Effector memory CD4-positive, alpha-beta T cell (primary cell): ENCODE measurements around the gene ABL2.
"Not testable (repeated sequence)": the region's sequence is repeated elsewhere in the genome, so short reads cannot be mapped to it uniquely, and the experiment has no call there.

Experiments
- DNase-seq, 3 donors: peaks; one replicate each; pipeline ENCODE4 v3.0.0-alpha.2; 2020
- H3K27ac ChIP-seq: 2 replicates; pipeline ENCODE4 v1.7.0; 2013; ENCODE audit warnings: mild to moderate bottlenecking, low read length, moderate library complexity; ENCODE audit not compliant: insufficient read depth, poor library complexity, severe bottlenecking
- H3K27me3 ChIP-seq: replicated peaks from 2 replicates; pipeline ENCODE4 v1.7.0; 2013; ENCODE audit warnings: mild to moderate bottlenecking, low read length; ENCODE audit not compliant: insufficient read depth, control insufficient read depth, poor library complexity, severe bottlenecking
- H3K36me3 ChIP-seq: 2 replicates; pipeline ENCODE4 v1.7.0; 2013; ENCODE audit warnings: mild to moderate bottlenecking, low read length, moderate library complexity; ENCODE audit not compliant: control insufficient read depth, insufficient read depth
- H3K4me1 ChIP-seq: 2 replicates; pipeline ENCODE4 v1.7.0; 2013; ENCODE audit warnings: low read length, mild to moderate bottlenecking; ENCODE audit not compliant: control insufficient read depth, insufficient read depth, poor library complexity, severe bottlenecking
- H3K4me3 ChIP-seq: 2 replicates; pipeline ENCODE4 v1.7.0; 2013; ENCODE audit warnings: low read length, low read depth, mild to moderate bottlenecking; ENCODE audit not compliant: insufficient read depth, poor library complexity, severe bottlenecking
- H3K9me3 ChIP-seq: 2 replicates; pipeline ENCODE4 v1.7.0; 2013; ENCODE audit warnings: mild to moderate bottlenecking, low read length, moderate library complexity; ENCODE audit not compliant: control insufficient read depth

Gene ABL2

DNA sequence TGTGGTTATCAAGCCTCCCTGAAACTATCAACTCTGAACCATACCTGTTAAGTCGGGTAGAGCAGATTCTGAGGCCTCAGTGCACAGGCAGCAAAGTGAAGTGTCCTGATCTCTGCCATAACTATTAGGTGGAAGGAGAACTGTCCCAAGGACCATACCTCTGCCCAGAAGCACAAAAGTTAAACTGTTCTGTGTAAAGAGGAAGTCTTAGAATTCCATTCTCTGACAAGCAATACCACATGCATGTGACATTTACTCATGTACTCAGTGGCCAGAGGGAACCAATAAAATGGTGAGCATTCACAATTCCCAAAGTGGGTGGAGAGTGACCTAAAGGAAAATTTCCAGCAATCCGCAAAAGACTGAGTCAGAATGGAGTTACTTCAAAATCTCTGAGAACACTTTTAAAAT, 86.6 kb downstream of the ABL2 start:
- H3K4me1 ChIP-seq: peaks cover 10% of the 10 kb centered on the region
- H3K9me3 ChIP-seq: no peaks in the 10 kb centered on the region
- H3K27me3 ChIP-seq: no peaks in the 10 kb centered on the region
- no peak overlapping the region for H3K27ac ChIP-seq
- no peaks in the 10 kb centered on the region for H3K36me3 ChIP-seq
- H3K4me3 ChIP-seq: no peak overlapping the region
- DNase-seq: no peak

DNA sequence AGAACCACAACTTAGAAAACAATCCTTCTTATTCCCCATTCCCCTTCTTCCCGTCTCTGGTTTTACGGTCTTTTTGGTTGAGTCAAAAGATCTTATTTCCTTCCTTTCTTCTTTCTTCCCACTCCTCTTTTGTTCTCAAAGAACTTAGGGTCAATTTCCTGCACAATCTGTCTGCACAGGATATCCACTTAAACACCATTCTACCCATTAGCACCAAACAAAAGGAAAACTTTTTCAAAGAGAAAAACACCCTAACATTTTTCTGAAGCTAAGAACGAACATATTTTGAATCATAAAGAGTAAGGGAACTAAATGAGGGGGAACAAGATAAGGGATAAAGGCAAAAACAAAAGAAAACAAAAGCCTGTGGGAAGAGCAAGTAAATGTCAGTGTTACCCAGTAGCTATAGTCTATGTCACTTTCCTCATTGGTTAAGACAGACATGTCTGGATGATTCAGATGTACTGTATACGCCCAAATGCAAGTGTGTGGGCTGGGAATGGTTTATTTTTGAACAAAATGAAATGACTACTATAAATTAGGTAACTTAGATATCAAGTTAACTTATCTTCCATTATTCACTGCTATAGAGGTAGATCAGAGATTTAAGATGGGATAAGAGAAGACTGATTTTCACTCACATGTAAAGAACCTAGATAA, 87.8 kb downstream of the ABL2 start:
- H3K4me1 ChIP-seq: peaks cover 10% of the 10 kb centered on the region
- H3K9me3 ChIP-seq: no peaks in the 10 kb centered on the region
- no peak for DNase-seq
- H3K4me3 ChIP-seq: no peak overlapping the region
- no peaks in the 10 kb centered on the region for H3K27me3 ChIP-seq
- H3K27ac ChIP-seq: no peak overlapping the region
- no peaks in the 10 kb centered on the region for H3K36me3 ChIP-seq

DNA sequence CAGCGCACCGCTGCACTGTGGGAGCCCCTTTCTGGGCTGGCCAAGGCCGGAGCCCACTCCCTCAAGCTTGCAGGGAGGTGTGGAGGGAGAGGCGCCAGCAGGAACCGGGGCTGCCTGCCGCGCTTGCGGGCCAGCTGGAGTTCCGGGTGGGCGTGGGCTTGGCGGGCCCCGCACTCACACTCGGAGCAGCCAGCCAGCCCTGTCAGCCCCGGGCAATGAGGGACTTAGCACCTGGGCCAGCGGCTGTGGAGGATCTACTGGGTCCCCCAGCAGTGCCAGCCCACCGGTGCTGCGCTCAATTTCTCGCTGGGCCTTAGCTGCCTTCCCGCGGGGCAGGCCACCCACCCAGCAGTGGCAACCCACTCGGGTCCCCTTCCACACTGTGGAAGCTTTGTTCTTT, 90.7 kb downstream of the ABL2 start:
- not testable (repeated sequence) for H3K4me1 ChIP-seq, H3K4me3 ChIP-seq, H3K9me3 ChIP-seq, H3K36me3 ChIP-seq, H3K27ac ChIP-seq, H3K27me3 ChIP-seq, DNase-seq

DNA sequence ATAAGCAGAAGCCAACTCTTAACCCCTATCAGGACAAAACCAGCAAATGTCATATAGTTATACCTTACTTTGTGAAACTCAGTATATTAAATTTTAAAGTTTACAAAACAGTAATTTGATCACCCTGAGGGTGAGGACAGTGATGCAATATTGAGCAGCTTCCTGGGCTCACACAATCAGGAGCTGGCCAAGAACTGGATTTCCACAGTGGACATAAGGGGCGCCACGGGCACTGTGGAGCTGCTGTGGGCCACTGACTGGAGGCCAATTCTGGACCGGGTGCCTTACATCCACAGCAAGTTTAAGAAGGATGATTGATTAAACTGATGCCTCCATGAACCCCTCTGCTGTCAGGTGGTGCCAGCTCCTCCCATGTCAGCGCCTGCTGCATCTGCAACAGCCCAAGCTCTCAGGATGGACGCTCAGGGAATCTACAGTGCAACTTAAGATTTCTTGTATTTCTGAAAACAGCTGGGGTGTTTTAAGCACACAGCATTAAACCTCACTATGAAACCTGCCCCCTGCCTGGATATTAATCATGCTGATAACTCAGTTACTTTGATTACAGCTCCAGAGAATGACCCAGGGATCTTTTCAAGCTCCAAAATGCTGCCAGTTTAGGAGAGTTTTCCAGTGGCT, 91.7 kb downstream of the ABL2 start:
- H3K36me3 ChIP-seq: no peaks in the 10 kb centered on the region
- peaks cover 6% of the 10 kb centered on the region for H3K4me1 ChIP-seq
- H3K4me3 ChIP-seq: no peak overlapping the region
- H3K27ac ChIP-seq: no peak overlapping the region
- H3K27me3 ChIP-seq: no peaks in the 10 kb centered on the region
- H3K9me3 ChIP-seq: no peaks in the 10 kb centered on the region
- DNase-seq: no peak

DNA sequence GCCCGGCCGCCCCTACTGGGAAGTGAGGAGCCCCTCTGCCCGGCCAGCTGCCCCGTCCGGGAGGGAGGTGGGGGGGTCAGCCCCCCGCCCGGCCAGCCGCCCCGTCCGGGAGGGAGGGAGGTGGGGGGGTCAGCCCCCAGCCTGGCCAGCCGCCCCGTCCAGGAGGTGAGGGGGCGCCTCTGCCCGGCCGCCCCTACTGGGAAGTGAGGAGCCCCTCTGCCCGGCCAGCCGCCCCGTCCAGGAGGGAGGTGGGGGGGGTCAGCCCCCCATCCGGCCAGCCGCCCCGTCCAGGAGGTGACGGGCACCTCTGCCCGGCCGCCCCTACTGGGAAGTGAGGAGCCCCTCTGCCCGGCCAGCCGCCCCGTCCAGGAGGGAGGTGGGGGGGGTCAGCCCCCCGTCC, 93.8 kb downstream of the ABL2 start:
- H3K4me1 ChIP-seq, DNase-seq, H3K27me3 ChIP-seq, H3K9me3 ChIP-seq, H3K4me3 ChIP-seq, H3K36me3 ChIP-seq, H3K27ac ChIP-seq: not testable (repeated sequence)

DNA sequence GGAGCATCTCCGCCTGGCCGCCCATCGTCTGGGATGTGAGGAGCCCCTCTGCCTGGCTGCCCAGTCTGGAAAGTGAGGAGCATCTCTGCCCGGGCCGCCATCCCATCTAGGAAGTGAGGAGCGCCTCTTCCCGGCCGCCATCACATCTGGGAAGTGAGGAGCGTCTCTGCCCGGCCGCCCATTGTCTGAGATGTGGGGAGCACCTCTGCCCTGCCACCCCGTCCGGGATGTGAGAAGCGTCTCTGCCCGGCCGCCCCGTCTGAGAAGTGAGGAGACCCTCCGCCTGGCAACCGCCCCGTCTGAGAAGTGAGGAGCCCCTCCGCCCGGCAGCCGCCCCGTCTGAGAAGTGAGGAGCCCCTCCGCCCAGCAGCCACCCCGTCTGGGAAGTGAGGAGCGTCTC, 94.3 kb downstream of the ABL2 start:
- H3K27me3 ChIP-seq, DNase-seq, H3K27ac ChIP-seq, H3K4me1 ChIP-seq, H3K36me3 ChIP-seq, H3K9me3 ChIP-seq, H3K4me3 ChIP-seq: not testable (repeated sequence)

DNA sequence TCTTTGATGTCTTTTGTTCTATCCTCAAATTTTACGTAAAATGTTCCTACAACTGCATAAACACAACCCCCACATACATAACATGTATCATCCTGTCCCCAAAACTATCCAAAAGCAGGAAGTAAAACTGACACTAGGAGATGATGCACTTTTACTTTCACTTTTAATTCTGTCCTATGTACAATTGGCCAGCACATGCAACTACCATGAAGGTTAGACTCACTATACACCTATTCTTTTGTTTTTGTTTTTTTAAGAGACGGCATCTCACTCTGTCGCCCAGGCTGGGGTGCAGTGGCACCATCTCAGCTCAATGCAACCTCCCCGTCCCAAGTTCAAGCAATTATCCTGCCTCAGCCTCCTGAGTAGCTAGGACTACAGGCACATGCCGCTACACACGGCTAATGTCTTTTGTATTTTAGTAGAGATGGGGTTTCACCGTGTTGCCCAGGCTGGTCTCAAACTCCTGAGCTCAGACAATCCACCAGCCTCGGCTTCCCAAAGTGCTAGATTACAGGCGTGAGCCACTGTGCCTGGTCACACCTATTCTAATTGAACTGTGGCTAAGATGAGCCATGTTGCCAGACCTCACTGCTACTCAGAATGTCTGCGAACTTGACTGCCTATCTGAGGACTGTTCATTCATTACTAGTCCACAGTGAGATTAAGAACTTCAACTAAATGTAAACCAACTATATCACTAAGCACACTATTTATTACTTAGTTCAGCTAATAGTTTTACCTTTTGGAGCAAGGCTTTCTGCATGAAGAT, 99.6 kb downstream of the ABL2 start:
- DNase-seq: no peak
- Histone ChIP-seq H3K9me3 (no peaks in the 10 kb centered on the region), H3K4me3 (peak overlapping the region; percentile 32), H3K27me3 (no peaks in the 10 kb centered on the region), H3K27ac (peak overlapping the region; percentile 62), H3K36me3 (no peaks in the 10 kb centered on the region), H3K4me1 (no peaks in the 10 kb centered on the region)

DNA sequence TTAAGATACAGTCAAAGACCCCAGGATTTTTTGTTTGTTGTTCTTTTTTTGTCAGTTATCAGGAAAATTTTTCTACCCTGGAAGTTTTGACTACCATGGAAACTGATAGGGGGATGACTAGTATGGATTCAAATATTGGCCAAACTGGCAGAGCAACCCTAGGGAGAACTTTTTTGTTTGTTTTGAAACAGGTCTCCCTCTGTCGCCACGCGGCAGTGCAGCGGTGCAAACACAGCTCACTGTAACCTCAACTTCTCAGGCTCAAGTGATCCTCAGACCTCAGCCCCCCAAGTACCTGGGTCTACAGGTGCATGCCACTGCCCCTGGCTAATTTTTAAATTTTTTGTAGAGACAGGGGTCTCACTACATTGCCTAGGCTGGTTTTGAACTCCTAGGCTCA, 101.0 kb downstream of the ABL2 start:
- no peak overlapping the region for H3K27ac ChIP-seq
- no peaks in the 10 kb centered on the region for H3K9me3 ChIP-seq

DNA sequence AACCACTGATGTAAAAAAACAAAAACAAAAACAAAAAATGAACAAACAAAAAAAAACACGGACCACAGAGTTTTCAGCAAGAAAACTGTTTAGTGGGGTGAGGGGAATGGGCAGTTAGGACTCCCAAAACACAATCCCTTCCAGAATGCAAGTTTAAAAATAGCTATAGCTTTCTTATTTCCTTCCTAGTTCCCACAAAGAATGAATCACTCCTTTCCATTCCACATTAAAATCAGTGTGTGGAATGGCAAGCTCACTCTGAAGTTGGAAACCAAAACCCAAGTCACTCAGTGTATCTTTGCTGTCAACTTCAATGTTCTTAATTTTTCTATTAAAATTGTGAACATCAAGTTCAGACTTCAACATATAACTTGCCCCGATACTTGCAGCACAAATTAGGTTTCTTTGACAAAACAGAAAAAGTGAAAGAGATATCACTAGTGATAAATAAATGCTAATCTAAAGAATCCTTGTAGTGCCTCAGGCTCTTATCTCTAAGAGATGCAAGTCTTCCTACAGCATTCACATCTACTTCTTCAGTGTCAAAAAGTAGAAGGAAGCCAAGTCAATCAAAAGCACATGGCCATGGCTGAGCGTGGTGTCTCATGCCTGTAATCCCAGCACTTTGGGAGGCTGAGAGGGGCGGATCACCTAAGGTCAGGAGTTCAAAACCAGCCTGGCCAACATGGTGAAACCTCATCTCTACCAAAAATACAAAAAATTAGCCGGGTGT, 102.1 kb downstream of the ABL2 start:
- DNase-seq: no peak
- H3K4me3 ChIP-seq: no peak overlapping the region
- H3K27ac ChIP-seq: no peak overlapping the region
- H3K4me1 ChIP-seq: no peaks in the 10 kb centered on the region
- no peaks in the 10 kb centered on the region for H3K36me3 ChIP-seq
- no peaks in the 10 kb centered on the region for H3K27me3 ChIP-seq
- no peaks in the 10 kb centered on the region for H3K9me3 ChIP-seq

More for the DNA sequence above, 101.0 kb downstream of the ABL2 start:
- no peaks in the 10 kb centered on the region for H3K27me3 ChIP-seq
- H3K36me3 ChIP-seq: no peaks in the 10 kb centered on the region
- no peaks in the 10 kb centered on the region for H3K4me1 ChIP-seq
- no peak overlapping the region for H3K4me3 ChIP-seq
- no peak for DNase-seq
